ENCODE data around the gene GAK.
"Not testable (repeated sequence)": the region's sequence is repeated elsewhere in the genome, so short reads cannot be mapped to it uniquely, and the experiment has no call there.

Gene GAK

GRCh38 chr4:952881-953573 lies 20.9 kb upstream of the GAK start:
- no peak for DNase-seq (ENCODE audit: low read depth in 3 of 3, low spot score in 1 of 3)

GRCh38 chr4:951594-952468 lies 19.7 kb upstream of the GAK start:
- no peak for DNase-seq (ENCODE audit: low read depth in 3 of 3, low spot score in 1 of 3)

- no peak for DNase-seq (ENCODE audit: low read depth in 3 of 3, low spot score in 1 of 3)
These were observed 19.1 kb upstream of the GAK start for GRCh38 chr4:951186-951585.

- no peak for DNase-seq (ENCODE audit: low read depth in 3 of 3, low spot score in 1 of 3)
These were observed 18.3 kb upstream of the GAK start for GRCh38 chr4:950136-951020.

GRCh38 chr4:949656-950055 lies 17.5 kb upstream of the GAK start:
- no peak for DNase-seq (ENCODE audit: low read depth in 3 of 3, low spot score in 1 of 3)

- no peak for DNase-seq (ENCODE audit: low read depth in 3 of 3, low spot score in 1 of 3)
These were observed 16.8 kb upstream of the GAK start for GRCh38 chr4:948936-949300.

- no peak for DNase-seq (ENCODE audit: low read depth in 3 of 3, low spot score in 1 of 3)
These were observed 16.2 kb upstream of the GAK start for GRCh38 chr4:948101-948935.

GRCh38 chr4:947491-947971 lies 15.4 kb upstream of the GAK start:
- no peak for DNase-seq (ENCODE audit: low read depth in 3 of 3, low spot score in 1 of 3)

- DNase-seq (ENCODE audit: low read depth in 3 of 3, low spot score in 1 of 3) = no peak
These were observed 14.7 kb upstream of the GAK start for GRCh38 chr4:946517-947471.

- DNase-seq (ENCODE audit: low read depth in 3 of 3, low spot score in 1 of 3) = no peak
These were observed 14.0 kb upstream of the GAK start for GRCh38 chr4:946103-946450.

- no peak for DNase-seq (ENCODE audit: low read depth in 3 of 3, low spot score in 1 of 3)
These were observed 13.4 kb upstream of the GAK start for GRCh38 chr4:945274-946102.

- not testable (repeated sequence) for DNase-seq (ENCODE audit: low read depth in 3 of 3, low spot score in 1 of 3)
These were observed 7.4 kb upstream of the GAK start for GRCh38 chr4:939508-939907.

- DNase-seq (ENCODE audit: low read depth in 3 of 3, low spot score in 1 of 3) = no peak
These were observed 576 bp upstream of the GAK start for GRCh38 chr4:932713-933070.

GRCh38 chr4:931194-931959 lies 739 bp downstream of the GAK start:
- no peak for DNase-seq (ENCODE audit: low read depth in 3 of 3, low spot score in 1 of 3)

- DNase-seq (ENCODE audit: low read depth in 3 of 3, low spot score in 1 of 3) = no peak
These were observed 1.3 kb downstream of the GAK start for GRCh38 chr4:930827-931193.

- DNase-seq (ENCODE audit: low read depth in 3 of 3, low spot score in 1 of 3) = no peak
These were observed 2.0 kb downstream of the GAK start for GRCh38 chr4:930028-930551.

GRCh38 chr4:929096-929765 lies 2.9 kb downstream of the GAK start:
- DNase-seq (ENCODE audit: low read depth in 3 of 3, low spot score in 1 of 3) = no peak

Measured in stimulated activated CD4-positive, alpha-beta T cell treated with anti-CD3 and anti-CD28 coated beads, TNF-alpha, amount 100 ng/mL, for 1 hour (primary cell).